Activated CD8-positive, alpha-beta T cell treated with anti-CD3 and anti-CD28 coated beads for 36 hours (primary cell): ENCODE results near the gene DPM3. TPM values are rescaled to one million over a fixed set of nuclear protein-coding genes. Genes with fewer than 3 reads are reported as not detected.

Experiments used
- ATAC-seq: fragments of 200-7000 bp; cut with Tn5 transposase; one replicate; pipeline ENCODE4 v1.10.0; 2021; ENCODE audit warnings: mild to moderate bottlenecking, moderate library complexity
- CTCF ChIA-PET: fragments of 350-600 bp; sonication (Branson Sonifier 250); formaldehyde crosslinking; loops from one replicate; lab custom pipeline; 2021; ENCODE audit warnings: antibody characterized with exemption; lab: Charles Lee
- POLR2A ChIA-PET: fragments of 350-600 bp; sonication (Branson Sonifier 250); formaldehyde crosslinking; loops from one replicate; lab custom pipeline; 2021; ENCODE audit warnings: antibody characterized with exemption; lab: Charles Lee
- DNase-seq: peaks from one replicate; pipeline ENCODE4 v3.0.0-alpha.2; 2020
- H3K27ac Mint-ChIP-seq: one replicate; pipeline ENCODE4 v1.8.0; 2021; ENCODE audit warnings: mild to moderate bottlenecking, mixed read lengths
- H3K27me3 Mint-ChIP-seq: one replicate; pipeline ENCODE4 v1.8.0; 2021; ENCODE audit warnings: mixed read lengths
- H3K36me3 Mint-ChIP-seq: one replicate; pipeline ENCODE4 v1.8.0; 2021; ENCODE audit warnings: low read depth, mixed read lengths
- H3K4me1 Mint-ChIP-seq: one replicate; pipeline ENCODE4 v1.8.0; 2021; ENCODE audit warnings: low read depth, mixed read lengths
- H3K4me3 Mint-ChIP-seq: one replicate; pipeline ENCODE4 v1.8.0; 2021; ENCODE audit warnings: mild to moderate bottlenecking, moderate library complexity, mixed read lengths
- H3K9me3 Mint-ChIP-seq: one replicate; pipeline ENCODE4 v1.8.0; 2021; ENCODE audit warnings: mixed read lengths
- CTCF ChIP-seq: fragments of 200-600 bp; IDR thresholded peaks from one replicate; pipeline ENCODE4 v1.8.0; 2022; ENCODE audit warnings: antibody characterized with exemption, mild to moderate bottlenecking
- intact Hi-C: fragments of 100-400 bp; cut with micrococcal nuclease; formaldehyde crosslinking; loops from one replicate; pipeline ENCODE4 v1.10.0; 2022
- total RNA-seq, 2 experiments: library from RNA; stranded (reverse); gene quantifications; one replicate each; pipeline ENCODE4 v1.2.3, GENCODE V29; 2021

DPM3 gene
- total RNA-seq, 2 experiments from 2014 or later: 37.1 to 38.1 TPM

DNA sequence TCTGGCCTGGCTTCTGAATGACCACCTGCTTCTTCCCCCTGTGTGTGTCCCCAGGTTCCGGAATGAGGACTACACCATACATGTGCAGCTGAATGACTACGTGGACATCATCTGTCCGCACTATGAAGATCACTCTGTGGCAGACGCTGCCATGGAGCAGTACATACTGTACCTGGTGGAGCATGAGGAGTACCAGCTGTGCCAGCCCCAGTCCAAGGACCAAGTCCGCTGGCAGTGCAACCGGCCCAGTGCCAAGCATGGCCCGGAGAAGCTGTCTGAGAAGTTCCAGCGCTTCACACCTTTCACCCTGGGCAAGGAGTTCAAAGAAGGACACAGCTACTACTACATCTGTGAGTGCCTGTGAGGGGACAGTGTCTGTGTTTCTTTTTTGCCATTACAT lies 9.0 kb downstream of the DPM3 start:
- peaks cover 17% of the 10 kb centered on the region for H3K27me3 Mint-ChIP-seq
- H3K27ac Mint-ChIP-seq: no peak overlapping the region
- intact Hi-C loops: no loop called here
- no peaks in the 10 kb centered on the region for H3K9me3 Mint-ChIP-seq
- ChIA-PET CTCF (interaction anchor here (1.2 to 5.1 kb wide), 6 partner anchors 36 to 46 kb away, joined by 3 to 31 read pairs (median 7); partner anchors contain the start of gene KRTCAP2), POLR2A (interaction anchor here (1.1 kb wide), 1 partner anchor 61 kb away, joined by 3 read pairs; no protein-coding TSS in a partner anchor)
- H3K4me3 Mint-ChIP-seq: no peak overlapping the region
- DNase-seq (no peak), ATAC-seq (no peak)
- no peak for TF ChIP-seq CTCF
- peaks cover 2% of the 10 kb centered on the region for H3K36me3 Mint-ChIP-seq
- peaks cover 41% of the 10 kb centered on the region for H3K4me1 Mint-ChIP-seq

DNA sequence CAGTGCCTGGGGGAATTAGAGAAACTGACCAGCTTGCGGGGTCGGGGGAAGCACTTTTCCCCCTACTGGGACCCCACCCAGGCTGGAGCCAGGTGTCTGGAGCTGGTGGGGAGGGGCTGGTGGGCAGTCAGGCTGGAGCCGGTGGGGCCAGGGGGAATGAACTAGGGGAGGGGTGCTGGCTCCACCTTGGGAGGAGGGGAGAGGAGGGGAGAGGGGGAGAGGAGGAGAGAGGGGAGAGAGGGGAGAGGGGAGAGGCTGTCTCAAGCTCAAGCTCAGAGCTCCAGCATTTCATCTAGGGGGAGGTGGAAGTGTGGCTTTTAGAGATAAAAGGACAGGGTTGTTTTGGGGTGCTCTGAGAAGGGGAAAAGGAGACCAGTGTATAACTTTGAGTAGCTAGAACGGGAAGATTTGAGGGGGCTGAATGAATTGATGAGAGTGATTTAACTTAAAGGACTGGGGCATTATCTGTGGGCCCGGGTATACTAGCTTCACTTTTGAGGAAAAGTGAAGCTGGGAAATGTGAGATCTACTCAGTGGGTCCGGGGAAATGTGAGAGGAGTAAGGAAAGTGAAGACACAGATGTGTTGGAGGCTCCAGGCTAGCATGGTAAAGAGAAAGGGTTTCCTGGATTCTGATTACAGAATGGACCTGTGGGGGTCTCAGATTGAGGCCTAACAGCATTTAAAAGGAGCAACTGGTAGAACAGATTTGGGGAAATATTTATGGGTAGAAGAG lies 9.9 kb downstream of the DPM3 start:
- Mint-ChIP-seq H3K27ac (peak overlapping the region; percentile 21), H3K36me3 (no peaks in the 10 kb centered on the region), H3K4me1 (peaks cover 41% of the 10 kb centered on the region), H3K27me3 (peaks cover 21% of the 10 kb centered on the region), H3K9me3 (no peaks in the 10 kb centered on the region), H3K4me3 (no peak overlapping the region)
- TF ChIP-seq CTCF: no peak
- ATAC-seq (no peak), DNase-seq (no peak)
- POLR2A ChIA-PET: interaction anchor here (0.9 to 1.1 kb wide), 2 partner anchors 57 to 62 kb away, joined by 3 to 4 read pairs; no protein-coding TSS in a partner anchor
- intact Hi-C loops: no loop called here
- CTCF ChIA-PET: interaction anchor here (0.6 to 5.1 kb wide), 9 partner anchors 9 to 86 kb away, joined by 3 to 31 read pairs (median 3); partner anchors contain the start of gene KRTCAP2

DNA sequence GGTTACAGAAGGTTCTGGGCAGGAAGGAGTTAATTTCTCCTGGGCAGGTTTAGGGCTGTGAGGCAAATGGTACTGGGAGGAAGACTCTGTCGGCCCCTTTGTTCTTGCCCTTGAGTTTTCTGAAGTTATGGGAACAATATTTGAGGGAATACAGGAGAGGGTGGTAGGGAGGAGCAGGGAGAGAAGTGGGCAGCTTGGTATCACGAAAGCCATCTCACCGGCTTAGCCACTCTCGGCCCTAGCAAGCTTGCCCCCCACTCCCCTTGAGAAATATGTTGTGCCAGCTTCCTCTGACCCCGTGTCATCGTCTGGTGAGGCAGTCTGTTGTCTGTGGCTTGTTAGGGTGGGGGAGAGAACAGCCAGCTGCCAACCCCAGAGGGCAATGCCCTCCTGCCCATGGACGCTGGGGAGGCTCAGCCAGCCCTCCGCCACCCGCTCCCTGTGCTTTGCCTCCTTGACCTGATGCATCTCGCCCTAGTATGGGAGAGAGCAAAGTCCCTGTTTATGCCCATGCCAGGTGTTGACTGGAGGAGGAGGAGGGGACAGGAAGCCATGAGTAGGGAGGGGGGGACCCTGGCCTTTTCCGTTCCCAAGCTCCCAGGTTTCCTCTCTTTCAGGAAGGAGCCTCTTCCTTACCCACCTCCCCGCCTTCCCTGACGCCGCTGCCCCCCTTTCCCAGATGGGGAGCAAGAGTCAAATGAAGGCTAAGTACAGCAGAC lies 11.4 kb downstream of the DPM3 start:
- ATAC-seq (peak; percentile 13), DNase-seq (no peak)
- intact Hi-C loops: no loop called here
- Mint-ChIP-seq H3K9me3 (no peaks in the 10 kb centered on the region), H3K27me3 (peaks cover 21% of the 10 kb centered on the region), H3K4me3 (peak overlapping the region; percentile 73), H3K27ac (peak overlapping the region; percentile 14), H3K36me3 (no peaks in the 10 kb centered on the region), H3K4me1 (peaks cover 34% of the 10 kb centered on the region)
- ChIA-PET POLR2A (interaction anchor here (0.7 to 1.3 kb wide), 5 partner anchors 12 to 145 kb away, joined by 3 to 4 read pairs (median 3); partner anchors contain the start of gene DPM3), CTCF (interaction anchor here (0.6 to 5.1 kb wide), 8 partner anchors 8 to 78 kb away, joined by 3 to 31 read pairs (median 6); partner anchors contain the start of genes ADAM15 and KRTCAP2)
- TF ChIP-seq CTCF: no peak

DNA sequence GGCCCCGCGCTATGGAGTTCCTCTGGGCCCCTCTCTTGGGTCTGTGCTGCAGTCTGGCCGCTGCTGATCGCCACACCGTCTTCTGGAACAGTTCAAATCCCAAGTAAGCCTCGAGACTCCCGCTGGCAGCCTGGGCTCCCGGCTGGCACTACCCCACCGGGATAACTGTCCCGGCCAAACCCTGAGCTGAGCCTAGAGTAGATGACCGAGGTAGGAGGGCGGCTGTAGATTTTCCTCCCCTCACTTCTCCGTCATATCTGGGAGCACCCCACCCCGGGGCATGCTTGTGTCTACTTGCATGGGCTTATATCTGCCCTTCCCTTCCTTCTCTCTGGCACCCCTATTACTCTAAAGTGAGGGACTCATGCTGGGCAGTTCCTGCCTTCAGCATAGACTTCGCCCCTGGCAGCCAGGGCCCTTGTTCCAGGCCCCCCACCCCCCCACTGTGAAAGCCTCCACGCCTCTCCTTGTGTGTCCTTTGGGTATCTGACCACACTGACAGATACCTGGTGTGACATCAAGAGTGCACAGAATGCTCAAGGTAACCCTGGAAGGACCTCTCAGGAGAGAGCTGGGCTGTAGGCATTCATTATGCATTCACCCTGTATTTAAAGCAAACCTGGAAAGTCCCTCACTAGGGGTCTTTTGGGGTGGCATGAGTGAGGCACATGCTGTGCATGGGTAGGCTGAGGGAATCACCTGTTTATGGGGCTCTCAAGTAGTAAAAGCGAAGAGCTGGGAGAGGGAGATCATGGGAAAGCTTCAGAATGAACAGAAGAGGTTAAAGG lies 12.2 kb downstream of the DPM3 start:
- H3K27ac Mint-ChIP-seq: peak overlapping the region; percentile 14
- ChIA-PET CTCF (interaction anchor here (0.6 to 5.1 kb wide), 8 partner anchors 9 to 77 kb away, joined by 3 to 31 read pairs (median 6); partner anchors contain the start of genes ADAM15 and KRTCAP2), POLR2A (interaction anchor here (0.7 to 1.3 kb wide), 5 partner anchors 12 to 145 kb away, joined by 3 to 4 read pairs (median 3); partner anchors contain the start of gene DPM3)
- peaks cover 34% of the 10 kb centered on the region for H3K4me1 Mint-ChIP-seq
- peaks cover 21% of the 10 kb centered on the region for H3K27me3 Mint-ChIP-seq
- no peak for TF ChIP-seq CTCF
- no peaks in the 10 kb centered on the region for H3K9me3 Mint-ChIP-seq
- intact Hi-C loops: loop anchor here (2.0 kb wide), 1 partner anchor 45 kb away; no protein-coding TSS in a partner anchor
- no peak for ATAC-seq
- H3K36me3 Mint-ChIP-seq: no peaks in the 10 kb centered on the region
- DNase-seq: no peak
- peak overlapping the region; percentile 73 for H3K4me3 Mint-ChIP-seq
